ENCODE measurements around the gene COL8A1.

Gene COL8A1

GRCh38 chr3:99720985-99721632, 82.7 kb downstream of the COL8A1 start:
- Histone ChIP-seq H3K18ac (ENCODE audit: low read length) (no peak overlapping the region), H2BK120ac (ENCODE audit: insufficient read depth, low read length, poor library complexity) (no peak overlapping the region), H2AK5ac (ENCODE audit: low read length) (no peak overlapping the region), H3K36me3 (ENCODE audit: control insufficient read depth in 1 of 2, insufficient read depth in 2 of 2, low read length in 2 of 2) (no peaks in the 10 kb centered on the region), H3K14ac (ENCODE audit: low read length) (no peak overlapping the region), H3K79me1 (ENCODE audit: low read length) (no peaks in the 10 kb centered on the region), H3K9ac (ENCODE audit: low read length) (no peak overlapping the region), H3K9me3 (ENCODE audit: insufficient read depth, low read depth, low read length) (no peaks in the 10 kb centered on the region), H3K4me1 (ENCODE audit: control insufficient read depth in 1 of 2, insufficient read depth in 2 of 2, low read length in 2 of 2) (no peaks in the 10 kb centered on the region), H4K8ac (ENCODE audit: low read depth, low read length) (no peak overlapping the region), H2BK12ac (ENCODE audit: low read length) (no peak overlapping the region), H3K23ac (ENCODE audit: low read length) (no peak overlapping the region), H3K79me2 (ENCODE audit: control insufficient read depth, insufficient read depth, low read length, poor library complexity) (no peaks in the 10 kb centered on the region), H4K91ac (ENCODE audit: low read depth, low read length) (no peak overlapping the region), H3K4ac (ENCODE audit: low read depth, low read length) (no peak overlapping the region), H2AFZ (ENCODE audit: insufficient read depth, low read length, poor library complexity) (no peak overlapping the region), H3K4me3 (ENCODE audit: low read depth, low read length) (no peak overlapping the region), H4K12ac (ENCODE audit: low read depth, low read length) (no peak overlapping the region), H3K4me2 (ENCODE audit: low read length) (no peak overlapping the region), H3K27me3 (ENCODE audit: insufficient read depth, low read length) (no peaks in the 10 kb centered on the region), H3K27ac (ENCODE audit: low read depth, low read length) (no peak overlapping the region), H2BK5ac (ENCODE audit: low read depth, low read length, poor library complexity) (no peak overlapping the region)
- no CpG with 5 or more reads among the region's 8 CpGs for WGBS (ENCODE audit: extremely low coverage, insufficient coverage, insufficient read length)
- no peak for DNase-seq

GRCh38 chr3:99721633-99722007, 83.2 kb downstream of the COL8A1 start:
- Histone ChIP-seq H3K79me1 (ENCODE audit: low read length) (no peaks in the 10 kb centered on the region), H2AFZ (ENCODE audit: insufficient read depth, low read length, poor library complexity) (no peak overlapping the region), H2BK5ac (ENCODE audit: low read depth, low read length, poor library complexity) (no peak overlapping the region), H2BK120ac (ENCODE audit: insufficient read depth, low read length, poor library complexity) (no peak overlapping the region), H2AK5ac (ENCODE audit: low read length) (no peak overlapping the region), H3K4me1 (ENCODE audit: control insufficient read depth in 1 of 2, insufficient read depth in 2 of 2, low read length in 2 of 2) (no peaks in the 10 kb centered on the region), H3K4me3 (ENCODE audit: low read depth, low read length) (no peak overlapping the region), H3K27ac (ENCODE audit: low read depth, low read length) (no peak overlapping the region), H3K79me2 (ENCODE audit: control insufficient read depth, insufficient read depth, low read length, poor library complexity) (no peaks in the 10 kb centered on the region), H4K12ac (ENCODE audit: low read depth, low read length) (no peak overlapping the region), H3K4me2 (ENCODE audit: low read length) (no peak overlapping the region), H4K91ac (ENCODE audit: low read depth, low read length) (no peak overlapping the region), H4K8ac (ENCODE audit: low read depth, low read length) (no peak overlapping the region), H2BK12ac (ENCODE audit: low read length) (no peak overlapping the region), H3K9me3 (ENCODE audit: insufficient read depth, low read depth, low read length) (no peaks in the 10 kb centered on the region), H3K27me3 (ENCODE audit: insufficient read depth, low read length) (no peaks in the 10 kb centered on the region), H3K23ac (ENCODE audit: low read length) (no peak overlapping the region), H3K9ac (ENCODE audit: low read length) (no peak overlapping the region), H3K4ac (ENCODE audit: low read depth, low read length) (no peak overlapping the region), H3K14ac (ENCODE audit: low read length) (no peak overlapping the region), H3K18ac (ENCODE audit: low read length) (no peak overlapping the region), H3K36me3 (ENCODE audit: control insufficient read depth in 1 of 2, insufficient read depth in 2 of 2, low read length in 2 of 2) (no peaks in the 10 kb centered on the region)
- no peak for DNase-seq
- WGBS (ENCODE audit: extremely low coverage, insufficient coverage, insufficient read length), result no CpG with 5 or more reads among the region's 2 CpGs

- Histone ChIP-seq H3K18ac (ENCODE audit: low read length) (no peak overlapping the region), H4K12ac (ENCODE audit: low read depth, low read length) (no peak overlapping the region)
- no CpG with 5 or more reads among the region's 1 CpG for WGBS (ENCODE audit: extremely low coverage, insufficient coverage, insufficient read length)
These were observed 85.9 kb downstream of the COL8A1 start for GRCh38 chr3:99724276-99724675.

GRCh38 chr3:99730870-99731269, 92.5 kb downstream of the COL8A1 start:
- no peak overlapping the region for H2AK5ac ChIP-seq (ENCODE audit: low read length)
- H3K14ac ChIP-seq (ENCODE audit: low read length), result no peak overlapping the region
- no peaks in the 10 kb centered on the region for H3K4me1 ChIP-seq (ENCODE audit: control insufficient read depth in 1 of 2, insufficient read depth in 2 of 2, low read length in 2 of 2)
- H3K79me2 ChIP-seq (ENCODE audit: control insufficient read depth, insufficient read depth, low read length, poor library complexity), result no peaks in the 10 kb centered on the region
- no peak overlapping the region for H3K4me3 ChIP-seq (ENCODE audit: low read depth, low read length)
- no peaks in the 10 kb centered on the region for H3K27me3 ChIP-seq (ENCODE audit: insufficient read depth, low read length)
- no peak overlapping the region for H2BK5ac ChIP-seq (ENCODE audit: low read depth, low read length, poor library complexity)
- no peak overlapping the region for H3K9ac ChIP-seq (ENCODE audit: low read length)
- H2BK12ac ChIP-seq (ENCODE audit: low read length), result no peak overlapping the region
- no peak overlapping the region for H4K12ac ChIP-seq (ENCODE audit: low read depth, low read length)
- DNase-seq, result peak in 1 of 2 donors; percentile 38
- H2BK120ac ChIP-seq (ENCODE audit: insufficient read depth, low read length, poor library complexity), result no peak overlapping the region
- H3K27ac ChIP-seq (ENCODE audit: low read depth, low read length), result no peak overlapping the region
- WGBS (ENCODE audit: extremely low coverage, insufficient coverage, insufficient read length), result no CpG with 5 or more reads among the region's 2 CpGs
- H3K79me1 ChIP-seq (ENCODE audit: low read length), result no peaks in the 10 kb centered on the region
- H3K4ac ChIP-seq (ENCODE audit: low read depth, low read length), result no peak overlapping the region
- H3K18ac ChIP-seq (ENCODE audit: low read length), result no peak overlapping the region
- no peak overlapping the region for H4K8ac ChIP-seq (ENCODE audit: low read depth, low read length)
- H3K4me2 ChIP-seq (ENCODE audit: low read length), result no peak overlapping the region
- no peak overlapping the region for H2AFZ ChIP-seq (ENCODE audit: insufficient read depth, low read length, poor library complexity)
- H3K36me3 ChIP-seq (ENCODE audit: control insufficient read depth in 1 of 2, insufficient read depth in 2 of 2, low read length in 2 of 2), result no peaks in the 10 kb centered on the region
- no peak overlapping the region for H4K91ac ChIP-seq (ENCODE audit: low read depth, low read length)
- H3K9me3 ChIP-seq (ENCODE audit: insufficient read depth, low read depth, low read length), result no peaks in the 10 kb centered on the region
- H3K23ac ChIP-seq (ENCODE audit: low read length), result no peak overlapping the region

More at GRCh38 chr3:99724276-99724675, 85.9 kb downstream of the COL8A1 start:
- no peak for DNase-seq
- no peaks in the 10 kb centered on the region for H3K4me1 ChIP-seq (ENCODE audit: control insufficient read depth in 1 of 2, insufficient read depth in 2 of 2, low read length in 2 of 2)
- H2BK120ac ChIP-seq (ENCODE audit: insufficient read depth, low read length, poor library complexity), result no peak overlapping the region
- no peak overlapping the region for H3K4me2 ChIP-seq (ENCODE audit: low read length)
- no peaks in the 10 kb centered on the region for H3K79me1 ChIP-seq (ENCODE audit: low read length)
- no peaks in the 10 kb centered on the region for H3K36me3 ChIP-seq (ENCODE audit: control insufficient read depth in 1 of 2, insufficient read depth in 2 of 2, low read length in 2 of 2)
- no peak overlapping the region for H3K23ac ChIP-seq (ENCODE audit: low read length)
- no peak overlapping the region for H4K91ac ChIP-seq (ENCODE audit: low read depth, low read length)
- no peak overlapping the region for H3K4ac ChIP-seq (ENCODE audit: low read depth, low read length)
- H3K9me3 ChIP-seq (ENCODE audit: insufficient read depth, low read depth, low read length), result no peaks in the 10 kb centered on the region
- no peak overlapping the region for H3K14ac ChIP-seq (ENCODE audit: low read length)
- H4K8ac ChIP-seq (ENCODE audit: low read depth, low read length), result no peak overlapping the region
- no peak overlapping the region for H2AK5ac ChIP-seq (ENCODE audit: low read length)
- H2AFZ ChIP-seq (ENCODE audit: insufficient read depth, low read length, poor library complexity), result no peak overlapping the region
- H3K27ac ChIP-seq (ENCODE audit: low read depth, low read length), result no peak overlapping the region
- no peak overlapping the region for H3K4me3 ChIP-seq (ENCODE audit: low read depth, low read length)
- no peak overlapping the region for H3K9ac ChIP-seq (ENCODE audit: low read length)
- H3K27me3 ChIP-seq (ENCODE audit: insufficient read depth, low read length), result no peaks in the 10 kb centered on the region
- no peaks in the 10 kb centered on the region for H3K79me2 ChIP-seq (ENCODE audit: control insufficient read depth, insufficient read depth, low read length, poor library complexity)
- H2BK12ac ChIP-seq (ENCODE audit: low read length), result no peak overlapping the region
- H2BK5ac ChIP-seq (ENCODE audit: low read depth, low read length, poor library complexity), result no peak overlapping the region
